Ovary (tissue), 3 donors: ENCODE results near the gene ADGRF1.

ENCODE experiments used
- CTCF ChIP-seq, 3 donors: fragments of 450-650 bp in 2 of 3; fragments of 200-600 bp in 1 of 3; IDR thresholded peaks; one replicate each; pipeline versions ENCODE4 v1.5.1 to v1.8.0; 2016 to 2022; ENCODE audit warnings: antibody characterized with exemption in 3 of 3, mild to moderate bottlenecking in 1 of 3
- EP300 ChIP-seq: sonication (generic); formaldehyde crosslinking; IDR thresholded peaks from one replicate; pipeline ENCODE4 v1.6.1; 2017; ENCODE audit warnings: antibody characterized with exemption
- POLR2A ChIP-seq: fragments of 450-650 bp; IDR thresholded peaks from one replicate; pipeline ENCODE4 v1.6.1; 2017; ENCODE audit warnings: antibody characterized with exemption, mild to moderate bottlenecking, moderate library complexity
- donor health status: DM: no; HTN: no; CAD: no.

- TF ChIP-seq CTCF (IDR thresholded peaks at IDR 0.05) (no peak), POLR2A (no peak), EP300 (no peak)
Observed at GRCh38 chr6:47075168-47075567, 33.0 kb upstream of the ADGRF1 start.
